HepG2 (cell line): Measurements from ENCODE around the gene NAP1L3. TPM values are rescaled to one million over a fixed set of nuclear protein-coding genes. Genes with fewer than 3 reads are reported as not detected.

Experiments used
- ATRX ChIP-seq: sonication (generic); formaldehyde crosslinking; IDR thresholded peaks from 2 replicates; pipeline ENCODE4 v1.4.0; 2020; ENCODE audit warnings: missing genetic modification reagents, borderline replicate concordance
- EED ChIP-seq: sonication (generic); formaldehyde crosslinking; IDR thresholded peaks from 2 replicates; pipeline ENCODE4 v1.5.0; 2020; ENCODE audit warnings: mild to moderate bottlenecking, missing genetic modification reagents
- HDAC1 ChIP-seq: sonication (generic); formaldehyde crosslinking; IDR thresholded peaks from 2 replicates; pipeline ENCODE4 v1.5.1; 2020; ENCODE audit warnings: mild to moderate bottlenecking, missing genetic modification reagents
- HNRNPLL ChIP-seq: fragments of 200-400 bp; formaldehyde crosslinking; IDR thresholded peaks from 2 replicates; pipeline ENCODE4 v1.6.1; 2017; ENCODE audit warnings: mild to moderate bottlenecking, low read depth, low read length; ENCODE audit not compliant: poor library complexity, severe bottlenecking
- NFIB ChIP-seq: sonication (generic); formaldehyde crosslinking; IDR thresholded peaks from 2 replicates; pipeline ENCODE4 v1.9.0; 2021; ENCODE audit warnings: missing genetic modification reagents, mild to moderate bottlenecking, borderline replicate concordance
- NR2F1 ChIP-seq, 2 experiments: fragments of 450-650 bp in 1 of 2; formaldehyde crosslinking in 1 of 2; IDR thresholded peaks; 2 replicates each; pipeline versions ENCODE4 v1.5.0 to v1.6.1; 2016 to 2020; ENCODE audit warnings: mild to moderate bottlenecking in 1 of 2, missing compliant biosample characterization in 1 of 2, missing genetic modification reagents in 1 of 2, moderate library complexity in 1 of 2
- NR3C1 ChIP-seq: sonication (generic); formaldehyde crosslinking; IDR thresholded peaks from 2 replicates; pipeline ENCODE4 v1.4.0; 2020; ENCODE audit warnings: missing genetic modification reagents
- RBM22 ChIP-seq: fragments of 200-400 bp; formaldehyde crosslinking; optimal IDR thresholded peaks from 2 replicates; pipeline ENCODE3; 2017; ENCODE audit warnings: mild to moderate bottlenecking, low read length, moderate library complexity
- SP2 ChIP-seq: sonication (generic); formaldehyde crosslinking; IDR thresholded peaks from 2 replicates; pipeline ENCODE4 v1.5.1; 2020; ENCODE audit warnings: mild to moderate bottlenecking, missing genetic modification reagents
- ZBTB21 ChIP-seq: sonication (generic); formaldehyde crosslinking; IDR thresholded peaks from 2 replicates; pipeline ENCODE4 v1.4.0; 2020; ENCODE audit warnings: missing genetic modification reagents
- ZNF143 ChIP-seq: sonication (generic); formaldehyde crosslinking; IDR thresholded peaks from 2 replicates; pipeline ENCODE4 v1.4.0; 2020; ENCODE audit warnings: missing genetic modification reagents
- ZNF256 ChIP-seq: sonication (generic); formaldehyde crosslinking; conservative IDR thresholded peaks from 2 replicates; pipeline ENCODE4 v1.4.0; 2020; ENCODE audit warnings: missing genetic modification reagents
- ZNF850 ChIP-seq: sonication (generic); formaldehyde crosslinking; conservative IDR thresholded peaks from 2 replicates; pipeline ENCODE4 v1.9.0; 2021; ENCODE audit warnings: mild to moderate bottlenecking, missing genetic modification reagents
- polyA plus RNA-seq, 8 experiments: library from polyadenylated mRNA; depleted of rRNA in 3 of 8; stranded (reverse) in 7 of 8; unstranded in 1 of 8; fragments of >200 nt; fragmentation: Illumina TruSeq in 4 of 8; extraction: Trizol in 4 of 8; gene quantifications; 2 replicates each; pipeline versions ENCODE4 v1.2.1 to v1.2.3, GENCODE V29; 2011 to 2016; ENCODE audit warnings: low read depth in 4 of 8, missing spikeins in 1 of 8, mixed read lengths in 1 of 8; ENCODE audit not compliant: insufficient read depth in 1 of 8
- total RNA-seq, 5 experiments: library from RNA; depleted of rRNA; stranded (reverse); fragments of >200 nt; fragmentation: Illumina TruSeq; extraction: Trizol; gene quantifications; 2 replicates each; pipeline ENCODE4 v1.2.3, GENCODE V29; 2016; ENCODE audit warnings: low read depth in 1 of 5
- TF ChIP-seq, protein P1 (sequence below): sonication (generic); formaldehyde crosslinking; IDR thresholded peaks from 2 replicates; pipeline ENCODE4 v1.5.1; 2020; ENCODE audit warnings: mild to moderate bottlenecking, missing genetic modification reagents, moderate library complexity
- TF ChIP-seq, protein P2 (sequence below): sonication (generic); formaldehyde crosslinking; IDR thresholded peaks from 2 replicates; pipeline ENCODE4 v1.4.0; 2020; ENCODE audit warnings: missing genetic modification reagents
- TF ChIP-seq, protein P3 (sequence below): sonication (generic); formaldehyde crosslinking; IDR thresholded peaks from 2 replicates; pipeline ENCODE4 v1.5.0; 2020; ENCODE audit warnings: missing genetic modification reagents, mild to moderate bottlenecking, borderline replicate concordance
- TF ChIP-seq, protein P4 (sequence below): sonication (generic); formaldehyde crosslinking; IDR thresholded peaks from 2 replicates; pipeline ENCODE4 v1.4.0; 2020; ENCODE audit warnings: missing genetic modification reagents
- TF ChIP-seq, protein P5 (sequence below): sonication (generic); formaldehyde crosslinking; IDR thresholded peaks from 2 replicates; pipeline ENCODE4 v1.4.0; 2020; ENCODE audit warnings: low read depth, mild to moderate bottlenecking, missing genetic modification reagents

NAP1L3 gene
- total and polyA plus RNA-seq, 2 of the 13 experiments (the other 11 are each of a cell fraction or from before 2014, with no cell fraction given) = 0.03 to 0.13 TPM

DNA sequence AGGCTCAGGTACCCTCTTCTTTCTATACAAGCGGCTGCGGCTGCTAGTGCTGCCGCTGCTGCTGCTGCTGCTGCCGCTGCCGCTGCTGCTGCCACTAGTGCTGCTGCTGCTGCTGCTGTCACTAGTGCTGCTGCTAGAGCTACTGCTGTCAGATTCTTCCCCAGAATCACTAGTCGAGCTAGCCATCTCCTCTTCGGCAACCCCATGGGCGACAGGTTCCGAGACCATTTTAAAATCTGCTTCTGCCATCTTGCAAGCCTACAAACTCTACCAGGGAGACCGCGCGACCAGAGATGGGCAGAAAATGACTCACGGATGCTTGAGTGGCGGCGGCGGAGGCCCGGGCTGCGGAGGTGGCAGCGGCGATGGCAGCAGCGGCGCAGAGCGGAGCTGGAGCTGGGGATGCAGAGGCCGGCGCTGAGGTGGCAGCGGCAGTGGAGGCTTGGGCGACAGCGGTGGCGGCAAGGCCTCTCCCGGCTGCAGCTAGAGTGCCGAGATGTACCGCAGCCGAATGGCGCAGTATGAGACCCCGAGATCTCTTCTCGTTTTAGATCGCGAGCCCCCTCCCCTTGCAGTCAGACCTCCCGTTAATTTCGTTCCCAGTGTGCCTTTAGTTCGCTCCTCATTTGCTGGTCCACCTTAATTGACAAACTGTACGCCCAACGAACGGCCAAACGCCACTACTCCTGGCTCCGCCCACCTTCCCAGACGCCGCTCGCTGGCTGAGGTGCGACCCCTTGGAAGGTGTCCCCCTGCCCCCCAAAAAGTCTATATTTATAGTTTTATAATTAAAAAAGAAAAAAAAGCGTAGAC lies at the start of gene NAP1L3 (continued):
- TF ChIP-seq, protein P1, sequence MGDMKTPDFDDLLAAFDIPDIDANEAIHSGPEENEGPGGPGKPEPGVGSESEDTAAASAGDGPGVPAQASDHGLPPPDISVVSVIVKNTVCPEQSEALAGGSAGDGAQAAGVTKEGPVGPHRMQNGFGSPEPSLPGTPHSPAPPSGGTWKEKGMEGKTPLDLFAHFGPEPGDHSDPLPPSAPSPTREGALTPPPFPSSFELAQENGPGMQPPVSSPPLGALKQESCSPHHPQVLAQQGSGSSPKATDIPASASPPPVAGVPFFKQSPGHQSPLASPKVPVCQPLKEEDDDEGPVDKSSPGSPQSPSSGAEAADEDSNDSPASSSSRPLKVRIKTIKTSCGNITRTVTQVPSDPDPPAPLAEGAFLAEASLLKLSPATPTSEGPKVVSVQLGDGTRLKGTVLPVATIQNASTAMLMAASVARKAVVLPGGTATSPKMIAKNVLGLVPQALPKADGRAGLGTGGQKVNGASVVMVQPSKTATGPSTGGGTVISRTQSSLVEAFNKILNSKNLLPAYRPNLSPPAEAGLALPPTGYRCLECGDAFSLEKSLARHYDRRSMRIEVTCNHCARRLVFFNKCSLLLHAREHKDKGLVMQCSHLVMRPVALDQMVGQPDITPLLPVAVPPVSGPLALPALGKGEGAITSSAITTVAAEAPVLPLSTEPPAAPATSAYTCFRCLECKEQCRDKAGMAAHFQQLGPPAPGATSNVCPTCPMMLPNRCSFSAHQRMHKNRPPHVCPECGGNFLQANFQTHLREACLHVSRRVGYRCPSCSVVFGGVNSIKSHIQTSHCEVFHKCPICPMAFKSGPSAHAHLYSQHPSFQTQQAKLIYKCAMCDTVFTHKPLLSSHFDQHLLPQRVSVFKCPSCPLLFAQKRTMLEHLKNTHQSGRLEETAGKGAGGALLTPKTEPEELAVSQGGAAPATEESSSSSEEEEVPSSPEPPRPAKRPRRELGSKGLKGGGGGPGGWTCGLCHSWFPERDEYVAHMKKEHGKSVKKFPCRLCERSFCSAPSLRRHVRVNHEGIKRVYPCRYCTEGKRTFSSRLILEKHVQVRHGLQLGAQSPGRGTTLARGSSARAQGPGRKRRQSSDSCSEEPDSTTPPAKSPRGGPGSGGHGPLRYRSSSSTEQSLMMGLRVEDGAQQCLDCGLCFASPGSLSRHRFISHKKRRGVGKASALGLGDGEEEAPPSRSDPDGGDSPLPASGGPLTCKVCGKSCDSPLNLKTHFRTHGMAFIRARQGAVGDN = peak; percentile 23; the same call in 1 of the 2 replicates
- TF ChIP-seq, protein P2, sequence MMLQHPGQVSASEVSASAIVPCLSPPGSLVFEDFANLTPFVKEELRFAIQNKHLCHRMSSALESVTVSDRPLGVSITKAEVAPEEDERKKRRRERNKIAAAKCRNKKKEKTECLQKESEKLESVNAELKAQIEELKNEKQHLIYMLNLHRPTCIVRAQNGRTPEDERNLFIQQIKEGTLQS (CRISPR knock-in tag) = no peak
- TF ChIP-seq ZNF256 (CRISPR knock-in tag) (no peak), NR2F1 (CRISPR knock-in tag; IDR thresholded peaks at IDR 0.05) (no peak), ATRX (no peak), HNRNPLL (peak; percentile 29), ZNF143 (0 out of 2 replicates have a peak, but pooled peaks have one; percentile 19), EED (CRISPR knock-in tag) (no peak), RBM22 (no peak), NR3C1 (CRISPR knock-in tag) (no peak), ZBTB21 (CRISPR knock-in tag) (no peak), HDAC1 (no peak), ZNF850 (CRISPR knock-in tag) (no peak), NFIB (no peak), SP2 (CRISPR knock-in tag) (peak; percentile 82)
- TF ChIP-seq, protein P3, sequence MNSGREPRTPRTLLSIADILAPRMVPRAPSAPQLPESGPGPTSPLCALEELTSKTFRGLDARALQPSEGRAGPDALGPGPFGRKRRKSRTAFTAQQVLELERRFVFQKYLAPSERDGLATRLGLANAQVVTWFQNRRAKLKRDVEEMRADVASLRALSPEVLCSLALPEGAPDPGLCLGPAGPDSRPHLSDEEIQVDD (CRISPR knock-in tag) = no peak
- TF ChIP-seq, protein P4, sequence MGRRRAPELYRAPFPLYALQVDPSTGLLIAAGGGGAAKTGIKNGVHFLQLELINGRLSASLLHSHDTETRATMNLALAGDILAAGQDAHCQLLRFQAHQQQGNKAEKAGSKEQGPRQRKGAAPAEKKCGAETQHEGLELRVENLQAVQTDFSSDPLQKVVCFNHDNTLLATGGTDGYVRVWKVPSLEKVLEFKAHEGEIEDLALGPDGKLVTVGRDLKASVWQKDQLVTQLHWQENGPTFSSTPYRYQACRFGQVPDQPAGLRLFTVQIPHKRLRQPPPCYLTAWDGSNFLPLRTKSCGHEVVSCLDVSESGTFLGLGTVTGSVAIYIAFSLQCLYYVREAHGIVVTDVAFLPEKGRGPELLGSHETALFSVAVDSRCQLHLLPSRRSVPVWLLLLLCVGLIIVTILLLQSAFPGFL (CRISPR knock-in tag) = no peak
- TF ChIP-seq, protein P5, sequence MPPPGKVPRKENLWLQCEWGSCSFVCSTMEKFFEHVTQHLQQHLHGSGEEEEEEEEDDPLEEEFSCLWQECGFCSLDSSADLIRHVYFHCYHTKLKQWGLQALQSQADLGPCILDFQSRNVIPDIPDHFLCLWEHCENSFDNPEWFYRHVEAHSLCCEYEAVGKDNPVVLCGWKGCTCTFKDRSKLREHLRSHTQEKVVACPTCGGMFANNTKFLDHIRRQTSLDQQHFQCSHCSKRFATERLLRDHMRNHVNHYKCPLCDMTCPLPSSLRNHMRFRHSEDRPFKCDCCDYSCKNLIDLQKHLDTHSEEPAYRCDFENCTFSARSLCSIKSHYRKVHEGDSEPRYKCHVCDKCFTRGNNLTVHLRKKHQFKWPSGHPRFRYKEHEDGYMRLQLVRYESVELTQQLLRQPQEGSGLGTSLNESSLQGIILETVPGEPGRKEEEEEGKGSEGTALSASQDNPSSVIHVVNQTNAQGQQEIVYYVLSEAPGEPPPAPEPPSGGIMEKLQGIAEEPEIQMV (CRISPR knock-in tag) = no peak
